NCI-H2227 (cell line): ENCODE measurements around the gene IGFBP1.

ENCODE experiments used
- DNase-seq: peaks from one replicate; lab custom pipeline; 2025; ENCODE audit not compliant: unreplicated experiment; lab: John Stamatoyannopoulos, UW

IGFBP1 gene

DNA sequence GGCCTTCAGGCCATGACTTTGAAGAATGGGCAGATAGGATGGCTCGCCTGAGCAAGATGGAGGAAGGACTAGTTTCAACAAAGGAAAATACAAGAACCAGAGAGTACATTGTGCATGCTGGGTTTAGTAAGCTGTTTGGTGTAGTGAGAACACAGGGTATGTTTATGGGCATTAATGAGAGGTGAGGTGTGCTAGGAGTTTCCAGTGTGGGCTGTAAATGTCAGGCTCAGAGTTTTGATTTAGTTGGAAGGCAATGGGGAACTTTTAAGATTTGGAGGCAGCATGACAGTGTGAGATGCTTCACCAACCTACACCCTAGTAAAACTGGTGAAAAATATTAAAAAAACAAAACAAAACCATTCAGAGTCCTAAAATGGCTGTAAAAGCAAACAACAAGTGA lies 13.3 kb downstream of the IGFBP1 start:
- no peak for DNase-seq

GRCh38 chr7:45902820-45903219 lies 14.5 kb downstream of the IGFBP1 start:
- DNase-seq = no peak

DNA sequence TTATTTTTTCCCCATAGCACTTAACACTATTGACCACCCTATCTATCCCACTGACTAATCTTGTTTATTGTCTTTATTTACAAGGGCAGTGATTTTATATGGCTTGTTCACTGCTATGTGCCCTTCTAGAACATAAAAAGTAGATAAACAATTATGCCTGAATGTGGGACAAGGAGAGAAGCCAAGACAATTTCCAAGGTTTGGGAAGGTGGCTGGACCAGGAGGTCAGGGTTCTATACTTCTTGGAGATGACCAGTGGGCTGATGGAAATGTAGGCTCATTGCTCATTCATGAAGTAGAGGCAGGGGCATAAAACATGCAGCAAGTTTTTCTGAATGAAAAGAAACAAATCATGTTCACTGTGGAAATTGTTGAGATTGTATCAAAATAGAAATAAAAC lies 21.3 kb downstream of the IGFBP1 start:
- no peak for DNase-seq

GRCh38 chr7:45910855-45911254 lies 22.6 kb downstream of the IGFBP1 start:
- DNase-seq = no peak

GRCh38 chr7:45911311-45911710 lies 23.0 kb downstream of the IGFBP1 start:
- DNase-seq = no peak

- no peak for DNase-seq
These were observed 24.7 kb downstream of the IGFBP1 start for GRCh38 chr7:45912972-45913371.

DNA sequence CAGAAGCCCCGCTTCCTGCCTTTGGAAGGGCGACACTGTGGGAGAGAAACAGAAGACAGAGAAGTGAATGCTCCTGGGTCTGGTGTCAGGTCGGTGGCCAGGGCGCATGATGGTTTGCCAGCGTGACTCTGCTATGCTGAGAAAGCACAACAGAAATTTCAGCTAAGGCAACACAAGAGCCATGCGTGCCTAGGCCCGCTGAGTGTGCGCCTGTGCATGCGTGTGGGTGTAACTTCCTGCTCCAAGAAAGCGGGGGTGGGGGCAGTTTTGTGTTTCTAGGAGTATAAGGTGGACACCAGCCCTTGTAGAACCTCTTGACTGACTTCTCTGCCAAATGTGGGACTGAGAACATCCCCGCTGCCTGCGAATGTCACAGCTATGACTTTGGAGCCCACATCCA lies 26.6 kb downstream of the IGFBP1 start:
- no peak for DNase-seq

DNA sequence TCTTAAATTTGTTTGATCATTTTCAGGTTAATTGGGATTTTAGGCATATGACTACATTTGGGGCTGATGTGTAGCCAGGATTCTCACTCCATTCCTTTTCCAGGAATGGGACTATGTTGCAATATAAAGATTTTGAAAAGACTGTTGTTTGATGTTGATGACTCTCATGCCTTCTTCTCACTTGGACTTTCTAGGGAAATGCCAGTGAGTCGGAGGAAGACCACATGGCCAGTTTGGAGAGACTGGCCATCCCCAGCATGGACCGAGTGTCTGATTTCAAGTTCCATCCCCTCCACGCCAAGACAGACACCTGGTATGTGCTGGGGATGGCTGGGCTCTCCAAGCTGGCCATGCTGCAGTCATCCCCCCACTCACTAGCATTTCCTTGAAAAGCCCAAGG lies 27.3 kb downstream of the IGFBP1 start:
- DNase-seq = no peak

- no peak for DNase-seq
These were observed 28.8 kb downstream of the IGFBP1 start for GRCh38 chr7:45917064-45917463.

DNA sequence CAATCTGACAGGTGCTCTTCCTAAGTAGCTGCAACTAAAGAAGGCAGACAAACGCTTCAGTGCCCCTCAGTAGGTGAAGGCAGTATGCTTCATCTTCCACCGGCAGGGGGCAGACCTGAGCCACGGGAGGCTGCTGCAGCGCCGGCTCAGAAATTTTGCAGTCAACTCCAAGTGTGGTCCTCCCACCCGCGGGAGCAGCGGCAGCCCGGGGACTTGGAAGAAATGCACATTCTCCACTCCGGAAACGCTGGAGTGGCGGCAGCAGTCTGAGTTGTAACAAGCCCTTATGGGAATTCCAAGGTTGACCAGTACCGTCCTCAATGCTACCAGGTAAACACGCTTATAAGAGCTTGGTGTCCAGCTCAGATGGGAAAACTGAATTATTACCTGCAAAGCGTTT lies 29.4 kb downstream of the IGFBP1 start:
- peak; percentile 34 for DNase-seq

GRCh38 chr7:45918556-45918955 lies 30.3 kb downstream of the IGFBP1 start:
- DNase-seq = no peak

GRCh38 chr7:45919231-45919784 lies 31.0 kb downstream of the IGFBP1 start:
- DNase-seq = no peak

DNA sequence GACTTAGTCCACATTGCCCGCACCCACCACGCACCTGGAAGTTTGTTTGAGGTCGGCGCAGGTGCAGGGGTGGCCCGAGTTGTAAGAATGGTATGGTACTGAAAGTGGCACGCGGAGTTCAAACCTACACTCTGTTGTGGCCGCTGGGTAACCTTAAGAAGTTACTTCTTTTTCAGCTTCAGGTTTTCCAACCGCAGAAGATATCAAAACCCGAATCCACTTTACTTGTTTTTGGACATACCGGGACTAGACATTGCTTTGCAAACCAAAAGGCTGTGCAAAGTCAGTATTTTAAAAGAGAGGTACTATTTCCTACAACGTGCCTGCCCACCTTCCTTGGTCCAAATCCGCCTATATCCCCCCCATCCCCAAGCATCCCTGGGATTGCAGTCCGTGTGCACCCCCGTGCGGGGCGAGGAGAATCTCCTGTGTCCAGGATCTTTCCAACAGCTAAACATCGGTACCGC lies 31.7 kb downstream of the IGFBP1 start:
- DNase-seq = no peak

GRCh38 chr7:45920502-45921380 lies 32.5 kb downstream of the IGFBP1 start, which contains the start of gene IGFBP3:
IGFBP3 (minus strand) TSS chr7:45921272; CDS start chr7:45921140, 132 bp downstream.
- peak; percentile 74 for DNase-seq

GRCh38 chr7:45921381-45921698 lies 33.1 kb downstream of the IGFBP1 start:
- DNase-seq = no peak

- DNase-seq = no peak
These were observed 33.6 kb downstream of the IGFBP1 start for GRCh38 chr7:45921699-45922519.

GRCh38 chr7:45922810-45923209 lies 34.5 kb downstream of the IGFBP1 start:
- no peak for DNase-seq

- peak; percentile 6 for DNase-seq
These were observed 35.0 kb downstream of the IGFBP1 start for GRCh38 chr7:45923290-45923689.

DNA sequence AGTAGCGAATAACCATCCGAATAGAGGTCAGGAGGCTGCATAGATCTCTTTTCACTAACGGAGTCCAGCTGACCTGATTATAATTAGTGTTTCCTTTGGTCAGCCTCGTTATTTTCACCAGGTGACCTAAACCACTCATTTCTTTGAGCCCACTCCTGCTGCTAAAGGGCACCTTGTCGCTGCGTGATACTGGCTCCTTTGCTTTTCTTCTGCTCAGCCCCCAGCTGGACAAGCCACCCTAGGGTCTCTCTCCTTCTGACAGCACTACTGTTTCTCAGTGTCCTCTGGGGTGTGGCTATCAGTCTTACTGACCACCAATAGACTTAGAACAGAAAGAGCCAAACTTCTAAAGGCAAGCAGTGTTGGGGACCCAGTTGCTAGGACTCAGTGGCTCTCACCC lies 35.5 kb downstream of the IGFBP1 start:
- no peak for DNase-seq

DNA sequence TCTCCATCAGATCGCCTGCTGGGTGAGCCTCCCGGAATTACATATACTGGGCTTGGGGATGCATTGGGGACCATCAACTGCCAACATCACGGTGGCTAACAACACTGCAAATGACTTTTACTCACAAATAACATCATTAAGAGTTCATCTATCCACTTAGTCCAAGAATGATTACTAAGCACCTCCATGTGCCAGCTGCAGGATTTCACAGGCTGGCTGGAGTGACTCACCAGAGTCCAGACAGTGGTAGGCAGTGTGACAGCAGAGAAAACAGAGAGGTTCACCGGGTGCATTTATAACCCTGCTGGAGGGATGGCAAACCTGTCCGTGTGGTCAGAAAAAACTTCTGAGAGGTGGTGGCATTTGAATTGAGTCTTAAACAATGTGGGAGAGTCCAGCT lies 36.0 kb downstream of the IGFBP1 start:
- DNase-seq = no peak

GRCh38 chr7:45927721-45928120 lies 39.4 kb downstream of the IGFBP1 start:
- DNase-seq = no peak

DNA sequence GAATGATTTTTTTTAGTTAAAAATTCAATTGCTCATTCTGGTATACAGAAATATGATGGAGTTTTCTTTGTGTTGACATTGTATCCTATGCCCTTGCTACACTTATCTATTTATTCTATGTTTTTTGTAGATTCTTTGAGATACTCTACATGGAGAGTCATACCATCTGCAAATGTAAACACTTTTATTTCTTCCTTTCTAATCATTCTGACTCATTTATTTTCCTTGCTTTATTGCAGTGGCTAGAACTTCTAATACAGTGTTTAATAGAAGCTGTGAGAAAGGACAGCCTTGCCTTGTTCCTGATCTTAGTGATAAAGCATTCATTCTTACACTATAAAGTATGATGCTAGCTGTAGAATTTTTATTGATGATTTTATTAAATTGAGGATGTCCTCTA lies 42.7 kb downstream of the IGFBP1 start:
- no peak for DNase-seq
